Hindlimb muscle (tissue), 1 donor: ENCODE results near the gene KBTBD2. TPM values are rescaled to one million over a fixed set of nuclear protein-coding genes. Genes with fewer than 3 reads are reported as not detected.
"Not testable (repeated sequence)": the region's sequence is repeated elsewhere in the genome, so short reads cannot be mapped to it uniquely, and the experiment has no call there.

ENCODE experiments used
- DNase-seq: peaks from one replicate; pipeline ENCODE4 v3.0.0-alpha.2; 2013
- polyA plus RNA-seq: library from polyadenylated mRNA; unstranded; fragments of 120-200 nt; gene quantifications from one replicate; pipeline ENCODE4 v1.2.1, GENCODE V29; 2013; ENCODE audit not compliant: insufficient read length

Gene KBTBD2
- 40.4 TPM for polyA plus RNA-seq

GRCh38 chr7:32891043-32891799 lies at the start of gene KBTBD2:
KBTBD2 (minus strand) TSS chr7:32891760; CDS start chr7:32879604, 12,156 bp downstream.
- peak; percentile 87 for DNase-seq

- DNase-seq = no peak
Measured at GRCh38 chr7:32941181-32941580, 49.6 kb upstream of the KBTBD2 start.

DNA sequence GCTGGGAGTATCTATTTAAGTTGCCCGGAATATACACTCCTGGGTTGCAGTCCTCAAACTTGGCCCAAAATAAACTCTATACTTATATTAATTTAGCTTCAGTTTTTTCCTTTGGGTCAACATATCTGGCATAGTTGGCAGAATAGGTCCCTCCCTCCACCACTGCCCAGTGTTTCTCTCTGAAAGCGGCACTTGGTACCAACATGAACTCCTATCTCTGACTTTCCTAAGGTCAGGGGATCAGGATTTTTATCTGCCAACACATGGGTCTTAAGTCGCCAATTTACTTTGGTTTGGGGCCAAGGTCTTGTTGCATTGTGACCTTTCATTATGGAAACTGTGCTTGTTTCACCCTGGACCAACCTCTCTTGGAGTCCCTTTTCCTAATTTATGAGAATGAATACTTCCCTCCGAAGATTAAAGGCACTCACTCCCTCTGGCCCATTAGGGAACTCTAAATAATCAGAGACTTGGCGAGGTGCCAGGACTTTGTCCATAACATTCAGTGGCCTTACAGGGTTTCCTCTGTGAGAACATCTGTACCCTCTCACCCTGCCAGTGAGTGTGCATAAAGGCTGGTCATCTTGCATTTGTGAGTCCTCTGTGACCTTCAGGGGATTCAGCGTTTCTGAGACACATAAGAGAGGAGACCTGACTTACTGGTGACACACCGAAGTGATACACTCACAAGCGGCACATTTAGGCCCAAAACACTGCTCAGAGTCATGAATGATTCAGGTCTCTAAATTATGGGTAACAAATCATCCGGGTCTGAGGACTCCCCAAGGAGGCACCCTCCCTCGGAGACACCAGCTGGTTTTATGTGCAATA lies 46.0 kb upstream of the KBTBD2 start:
- DNase-seq = peak; percentile 10

- DNase-seq = no peak
Measured at GRCh38 chr7:32936689-32937088, 45.1 kb upstream of the KBTBD2 start.

GRCh38 chr7:32935558-32935957 lies 44.0 kb upstream of the KBTBD2 start:
- no peak for DNase-seq

DNA sequence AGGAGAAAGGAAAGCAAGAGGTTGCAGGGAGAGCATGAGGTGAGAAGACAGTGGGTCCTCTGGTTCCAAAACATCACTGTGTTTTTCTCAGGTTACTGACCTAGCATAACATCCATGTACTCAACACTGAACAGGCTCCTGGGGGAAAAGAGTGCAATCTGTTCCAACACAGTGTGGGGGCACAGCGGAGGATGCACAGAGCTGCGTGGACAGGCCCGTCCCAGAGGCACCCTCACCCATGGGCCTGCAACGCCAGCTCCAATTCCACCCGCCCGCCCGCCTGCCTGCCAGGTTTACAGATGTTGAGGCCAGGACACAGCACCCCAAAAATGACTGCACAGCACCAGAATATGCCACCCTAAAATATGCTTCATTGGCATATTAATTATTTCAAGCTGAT lies 38.8 kb upstream of the KBTBD2 start:
- no peak for DNase-seq

DNA sequence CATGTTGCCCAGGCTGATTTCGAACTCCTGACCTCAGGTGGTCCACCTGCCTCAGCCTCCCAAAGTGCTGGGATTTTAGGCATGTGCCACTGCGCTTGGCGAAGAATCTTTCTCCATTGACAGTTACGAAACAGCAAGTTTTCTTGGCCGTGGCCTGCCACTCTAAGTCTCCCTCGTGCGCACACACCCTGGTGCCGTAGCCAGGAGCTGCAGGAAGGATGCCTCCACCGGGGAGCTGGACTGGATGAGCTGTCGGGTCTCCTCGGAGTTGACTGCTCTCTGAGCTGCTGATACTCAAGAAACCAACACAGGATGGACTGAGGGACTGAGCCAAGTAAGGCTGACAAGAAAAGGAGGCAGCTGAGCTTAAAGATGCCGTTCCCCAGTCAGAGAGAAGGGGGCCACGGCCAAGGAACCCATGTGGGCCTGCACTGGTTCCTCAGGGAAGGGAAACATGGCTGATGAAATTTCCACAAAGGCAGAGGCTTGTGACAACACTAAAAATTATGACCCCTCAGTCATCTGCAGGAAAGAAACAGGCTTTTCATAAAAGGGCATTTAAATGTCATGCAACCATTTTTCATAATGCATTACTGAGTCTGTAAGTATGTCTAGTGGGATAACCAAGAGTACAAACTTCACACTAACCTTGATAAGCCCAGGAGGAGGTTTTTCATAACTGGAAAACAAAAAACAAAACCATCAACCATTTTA lies 38.0 kb upstream of the KBTBD2 start:
- no peak for DNase-seq

GRCh38 chr7:32928785-32929298 lies 37.3 kb upstream of the KBTBD2 start:
- DNase-seq = no peak

GRCh38 chr7:32921896-32922295 lies 30.3 kb upstream of the KBTBD2 start:
- no peak for DNase-seq

- not testable (repeated sequence) for DNase-seq
Measured at GRCh38 chr7:32916994-32917393, 25.4 kb upstream of the KBTBD2 start.

- DNase-seq = no peak
Measured at GRCh38 chr7:32916006-32916405, 24.4 kb upstream of the KBTBD2 start.

DNA sequence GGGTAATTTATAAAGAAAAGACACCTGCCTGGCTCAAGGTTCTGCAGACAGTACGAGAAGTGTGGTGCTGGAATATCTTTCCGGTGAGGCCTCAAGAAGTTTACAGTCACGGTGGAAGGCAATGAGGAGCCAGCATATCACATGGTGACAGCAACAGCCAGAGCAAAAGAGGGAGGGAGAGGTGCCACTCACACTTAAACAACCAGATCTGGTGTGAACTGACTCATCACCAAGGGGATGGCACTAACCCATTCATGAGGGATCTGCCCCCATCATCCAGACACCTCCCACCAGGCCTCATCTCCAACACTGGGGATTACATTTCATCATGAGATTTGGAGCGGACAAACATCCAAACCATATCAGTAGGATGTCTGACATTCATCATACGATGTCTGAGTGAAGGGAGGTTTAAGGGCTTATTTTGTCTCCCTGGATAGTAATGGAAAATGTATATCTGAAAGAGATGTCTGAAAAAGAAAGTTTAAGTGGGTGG lies 23.5 kb upstream of the KBTBD2 start:
- DNase-seq = no peak

- no peak for DNase-seq
Measured at GRCh38 chr7:32914184-32914583, 22.6 kb upstream of the KBTBD2 start.

DNA sequence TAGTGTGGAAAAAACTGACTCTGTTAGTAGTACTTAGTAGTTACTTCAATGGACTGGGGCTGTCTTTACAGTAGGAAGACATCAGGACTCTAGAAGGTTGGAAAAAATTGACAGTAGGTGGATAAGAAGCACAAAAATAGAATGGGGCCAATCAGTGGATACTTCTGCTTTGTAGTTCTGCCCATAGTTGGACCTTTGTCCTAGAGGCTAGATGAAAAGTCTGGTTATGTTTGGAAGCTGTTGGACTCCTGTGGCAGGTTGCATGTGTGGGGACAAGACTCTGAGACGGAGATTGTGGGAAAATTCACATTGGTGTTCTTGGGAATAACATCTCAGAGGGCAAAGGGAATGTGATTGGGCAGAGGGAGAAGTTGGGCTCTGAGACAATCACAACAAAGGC lies 18.6 kb upstream of the KBTBD2 start:
- DNase-seq = no peak

- peak; percentile 90 for DNase-seq
Measured at GRCh38 chr7:32905175-32905662, 13.7 kb upstream of the KBTBD2 start.

DNA sequence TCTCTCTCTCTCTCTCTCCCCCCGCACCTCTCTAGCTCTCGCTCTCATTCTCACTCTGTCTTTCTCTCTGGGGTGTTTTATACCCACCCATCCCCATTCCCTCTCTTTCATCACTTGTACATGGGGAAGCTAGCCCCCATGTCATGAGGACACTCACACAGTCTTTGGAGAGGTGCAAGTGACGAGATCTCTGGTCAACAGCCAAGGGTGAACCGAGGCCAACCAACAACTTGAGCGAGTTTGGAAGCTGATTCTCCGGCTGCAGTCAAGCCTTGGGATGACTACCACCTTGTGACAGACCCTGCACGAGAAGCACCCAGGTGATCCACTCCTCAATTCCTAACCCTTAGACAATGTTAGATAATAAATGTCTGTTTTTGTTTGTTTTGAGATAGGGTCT lies 10.1 kb upstream of the KBTBD2 start:
- no peak for DNase-seq

DNA sequence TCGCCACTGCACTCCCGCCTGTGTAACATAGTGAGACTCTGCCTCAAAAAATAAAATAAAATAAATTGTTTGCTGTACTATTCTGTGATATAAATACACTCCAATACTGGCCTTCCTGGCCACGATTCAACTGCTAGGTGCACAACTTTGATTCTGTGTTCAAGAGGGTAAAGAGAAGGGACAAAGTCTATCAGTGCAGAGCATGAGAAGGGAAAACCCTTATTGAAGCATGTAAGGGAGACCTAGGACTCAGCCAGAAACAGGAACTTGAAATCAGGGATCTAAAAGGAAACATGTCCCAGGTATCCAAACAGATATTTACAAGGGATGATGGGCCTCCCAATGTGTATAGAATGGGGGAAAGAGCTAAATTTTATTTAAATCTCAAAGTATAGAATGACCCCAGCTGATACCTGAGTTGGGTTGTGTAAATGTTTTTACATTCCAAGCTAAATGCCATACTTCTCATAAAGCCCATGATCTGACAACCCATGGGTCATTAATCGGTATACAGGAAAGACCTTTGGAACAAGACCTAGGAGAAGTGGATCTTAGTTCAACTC lies 9.0 kb upstream of the KBTBD2 start:
- no peak for DNase-seq

DNA sequence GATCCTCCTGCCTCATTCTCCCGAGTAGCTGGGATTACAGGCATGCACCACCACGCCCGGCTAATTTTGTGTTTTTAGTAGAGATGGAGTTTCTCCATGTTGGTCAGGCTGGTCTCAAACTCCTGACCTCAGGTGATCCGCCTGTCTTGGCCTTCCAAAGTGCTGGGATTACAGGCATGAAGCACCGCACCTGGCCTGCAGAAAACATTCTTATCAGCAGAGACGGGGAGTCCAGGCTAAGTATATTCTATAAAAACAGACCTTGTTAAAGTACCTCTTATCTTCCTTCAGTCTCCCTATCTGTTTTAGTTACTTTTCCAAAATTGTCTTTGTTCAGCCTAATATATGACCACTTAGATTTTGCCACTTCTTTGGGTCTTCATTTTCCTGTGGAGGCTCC lies 5.8 kb upstream of the KBTBD2 start:
- DNase-seq = not testable (repeated sequence)

DNA sequence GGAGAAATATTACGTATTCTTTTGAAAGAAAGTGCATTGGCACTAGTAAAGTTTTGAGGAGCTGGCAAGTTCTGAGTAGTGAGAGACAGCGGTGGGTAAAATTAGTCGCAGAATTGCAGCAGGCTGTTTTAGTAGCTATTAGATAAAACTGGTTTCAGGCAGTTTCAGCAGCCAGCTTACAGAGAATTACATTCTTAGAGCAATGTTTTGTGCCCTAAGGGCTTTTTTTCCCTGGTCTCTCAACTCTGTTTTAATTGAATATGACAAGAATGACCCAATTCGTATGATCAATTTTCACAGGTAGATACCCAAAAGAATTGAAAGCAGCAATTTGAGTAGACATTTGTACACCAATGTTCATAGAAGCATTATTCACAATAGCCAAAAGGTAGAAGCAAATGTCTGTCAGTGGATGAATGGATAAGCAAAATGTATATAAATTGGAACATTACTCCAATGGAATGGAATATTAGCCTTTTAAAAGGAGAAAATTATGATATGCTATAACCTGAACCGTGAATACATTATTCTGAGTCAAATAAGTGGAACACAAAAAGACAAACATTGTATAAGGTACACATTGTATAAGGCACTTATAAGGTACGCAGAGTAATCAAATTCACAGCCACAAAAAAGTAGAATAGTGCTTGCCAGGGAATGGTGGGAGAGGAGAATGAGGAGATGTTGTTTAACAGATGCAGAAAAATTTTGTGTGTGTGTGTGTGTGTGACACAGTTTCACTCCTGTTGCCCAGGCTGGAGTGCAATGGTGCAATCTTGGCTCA lies 5.2 kb upstream of the KBTBD2 start:
- DNase-seq = no peak

- DNase-seq = no peak
Measured at GRCh38 chr7:32894171-32894570, 2.6 kb upstream of the KBTBD2 start.

GRCh38 chr7:32893722-32894121 lies 2.2 kb upstream of the KBTBD2 start:
- no peak for DNase-seq

- DNase-seq = no peak
Measured at GRCh38 chr7:32893207-32893524, 1.6 kb upstream of the KBTBD2 start.
